ENCODE results near the gene NTN4. TPM values are rescaled to one million over a fixed set of nuclear protein-coding genes. Genes with fewer than 3 reads are reported as not detected.

The NTN4 gene
- total RNA-seq, 1 donor from 2014 or later: 136 TPM

GRCh38 chr12:95774311-95775045 is 16.1 kb downstream of the NTN4 start:
- H3K9me3 ChIP-seq: no peaks in the 10 kb centered on the region
- no peaks in the 10 kb centered on the region for H3K36me3 ChIP-seq
- H3K27ac ChIP-seq: no peak overlapping the region
- no peaks in the 10 kb centered on the region for H3K4me1 ChIP-seq
- no peak overlapping the region for H3K4me3 ChIP-seq
- DNase-seq (no peak), ATAC-seq (no peak)
- TF ChIP-seq CTCF (IDR thresholded peaks at IDR 0.05): no peak
- intact Hi-C loops (cut with DNase I): no loop called here
- H3K27me3 ChIP-seq: no peaks in the 10 kb centered on the region

DNA sequence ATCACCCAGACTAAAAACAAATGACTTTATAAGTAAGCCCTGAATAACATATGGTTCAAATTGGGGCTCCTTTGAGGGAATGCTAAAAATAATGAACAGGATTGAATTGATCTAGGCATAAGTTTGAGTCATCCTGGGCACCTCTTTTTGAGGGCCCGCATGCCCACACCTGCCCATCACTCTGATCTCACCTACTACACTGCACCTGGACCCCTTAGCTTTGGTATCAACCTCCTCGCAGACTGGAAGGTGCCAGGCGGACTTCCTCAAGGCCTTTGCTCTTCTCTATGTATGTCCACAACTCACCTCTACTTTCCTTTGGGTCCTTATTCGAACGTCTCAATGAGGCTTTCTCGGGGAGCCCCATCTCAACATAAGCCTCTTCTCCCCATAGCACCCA is 17.2 kb downstream of the NTN4 start:
- Histone ChIP-seq H3K27ac (no peak overlapping the region), H3K9me3 (no peaks in the 10 kb centered on the region), H3K27me3 (no peaks in the 10 kb centered on the region), H3K36me3 (no peaks in the 10 kb centered on the region), H3K4me3 (no peak overlapping the region), H3K4me1 (no peaks in the 10 kb centered on the region)
- TF ChIP-seq CTCF (IDR thresholded peaks at IDR 0.05): no peak
- intact Hi-C loops (cut with DNase I): no loop called here
- ATAC-seq: no peak
- DNase-seq: no peak

DNA sequence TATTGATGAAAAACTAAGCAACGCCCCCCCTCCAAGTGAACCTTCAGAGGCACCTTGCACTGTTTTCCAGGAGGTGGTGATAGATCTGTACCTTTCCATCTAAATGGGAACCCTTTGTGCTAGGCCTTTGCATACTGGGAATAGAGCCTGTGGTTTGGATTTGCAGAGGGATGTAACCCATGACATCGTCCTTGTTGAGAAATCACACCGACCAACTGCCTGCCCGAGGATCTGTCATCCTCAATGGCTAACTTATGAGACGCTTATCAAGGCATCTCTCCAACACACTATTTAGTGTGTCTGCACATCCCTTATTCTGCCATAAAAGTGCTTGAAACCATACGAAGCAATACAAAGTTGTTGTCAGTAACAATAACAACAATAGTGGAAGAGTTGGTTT is 22.9 kb downstream of the NTN4 start:
- DNase-seq (no peak), ATAC-seq (no peak)
- H3K27me3 ChIP-seq: no peaks in the 10 kb centered on the region
- TF ChIP-seq CTCF (IDR thresholded peaks at IDR 0.05): no peak
- H3K36me3 ChIP-seq: no peaks in the 10 kb centered on the region
- intact Hi-C loops (cut with DNase I): no loop called here
- no peak overlapping the region for H3K4me3 ChIP-seq
- peaks cover 12% of the 10 kb centered on the region for H3K4me1 ChIP-seq
- H3K9me3 ChIP-seq: no peaks in the 10 kb centered on the region
- no peak overlapping the region for H3K27ac ChIP-seq

- Histone ChIP-seq H3K9me3 (no peaks in the 10 kb centered on the region), H3K4me3 (no peak overlapping the region), H3K27ac (no peak overlapping the region), H3K4me1 (peaks cover 12% of the 10 kb centered on the region), H3K27me3 (no peaks in the 10 kb centered on the region), H3K36me3 (no peaks in the 10 kb centered on the region)
- no peak for DNase-seq
- intact Hi-C loops (cut with DNase I): no loop called here
- no peak for ATAC-seq
- no peak for TF ChIP-seq CTCF (IDR thresholded peaks at IDR 0.05)
Measured at GRCh38 chr12:95766356-95767019, 24.1 kb downstream of the NTN4 start.

- Histone ChIP-seq H3K9me3 (no peaks in the 10 kb centered on the region), H3K36me3 (no peaks in the 10 kb centered on the region), H3K4me1 (peaks cover 12% of the 10 kb centered on the region), H3K27ac (no peak overlapping the region), H3K27me3 (no peaks in the 10 kb centered on the region), H3K4me3 (no peak overlapping the region)
- intact Hi-C loops (cut with DNase I): no loop called here
- DNase-seq: no peak
- peak; percentile 64 for ATAC-seq
- no peak for TF ChIP-seq CTCF (IDR thresholded peaks at IDR 0.05)
Measured at GRCh38 chr12:95764848-95765247, 25.7 kb downstream of the NTN4 start.

All from upper lobe of right lung (tissue), 1 donor.